A673 (cell line): Measurements from ENCODE around the gene ISYNA1. TPM values are rescaled to one million over a fixed set of nuclear protein-coding genes. Genes with fewer than 3 reads are reported as not detected.

Experiments
- Bru-seq: library from RNA; stranded (reverse); fragments of 400-500 nt; gene quantifications from one replicate; lab custom pipeline; 2021; lab: Mats Ljungman, UMichigan
- BruChase-seq, 2 experiments: library from RNA; stranded (reverse); fragments of 400-500 nt; gene quantifications; one replicate each; lab custom pipeline; 2021; lab: Mats Ljungman, UMichigan
- BruUV-seq: library from RNA; stranded (reverse); fragments of 400-500 nt; replicated peaks from 2 replicates; lab custom pipeline; 2021; lab: Mats Ljungman, UMichigan
- CTCF ChIA-PET: fragments of 300-600 bp; sonication (Branson Sonifier 250); formaldehyde crosslinking; loops from one replicate; lab custom pipeline; 2022; ENCODE audit warnings: antibody characterized with exemption; lab: Charles Lee
- POLR2A ChIA-PET: fragments of 300-600 bp; sonication (Branson Sonifier 250); formaldehyde crosslinking; loops from one replicate; lab custom pipeline; 2022; ENCODE audit warnings: antibody characterized with exemption; ENCODE audit not compliant: low non-redundant PET; lab: Charles Lee
- DNase-seq: peaks from one replicate; pipeline ENCODE4 v3.0.0-alpha.2; 2015; ENCODE audit warnings: low spot score
- H3K27ac ChIP-seq: fragments of 200-600 bp; sonication (generic); 2 replicates; pipeline ENCODE4 v1.5.1; 2016; ENCODE audit warnings: mixed run types, low read depth, mild to moderate bottlenecking, mixed read lengths, antibody characterized with exemption, low read length; ENCODE audit not compliant: poor library complexity, severe bottlenecking
- H3K27me3 ChIP-seq: fragments of 200-600 bp; sonication (generic); replicated peaks from 2 replicates; pipeline ENCODE4 v1.6.1; 2017; ENCODE audit warnings: mixed run types, low read depth, mild to moderate bottlenecking, mixed read lengths, antibody characterized with exemption, low read length; ENCODE audit not compliant: insufficient read depth, poor library complexity
- H3K36me3 ChIP-seq: fragments of 200-600 bp; sonication (generic); 2 replicates; pipeline ENCODE4 v1.6.1; 2016; ENCODE audit warnings: mixed run types, mild to moderate bottlenecking, mixed read lengths, antibody characterized with exemption, low read length; ENCODE audit not compliant: insufficient read depth, poor library complexity, severe bottlenecking
- H3K4me1 ChIP-seq: fragments of 200-600 bp; sonication (generic); 2 replicates; pipeline ENCODE4 v1.6.1; 2017; ENCODE audit warnings: mixed run types, mild to moderate bottlenecking, mixed read lengths, antibody characterized with exemption, low read length; ENCODE audit not compliant: insufficient read depth, poor library complexity, severe bottlenecking
- H3K4me3 ChIP-seq: fragments of 200-600 bp; sonication (generic); 2 replicates; pipeline ENCODE4 v1.5.1; 2016; ENCODE audit warnings: low read depth, mixed run types, mild to moderate bottlenecking, mixed read lengths, low read length; ENCODE audit not compliant: poor library complexity, severe bottlenecking
- H3K9me3 ChIP-seq: fragments of 200-600 bp; sonication (generic); 2 replicates; pipeline ENCODE4 v1.6.1; 2016; ENCODE audit warnings: mixed run types, low read depth, mild to moderate bottlenecking, mixed read lengths, antibody characterized with exemption, low read length; ENCODE audit not compliant: poor library complexity, severe bottlenecking
- EZH2 ChIP-seq: fragments of 200-600 bp; sonication (generic); IDR thresholded peaks from 2 replicates; pipeline ENCODE4 v1.6.1; 2017; ENCODE audit warnings: borderline replicate concordance, low read depth, mild to moderate bottlenecking, mixed read lengths, antibody characterized with exemption, low read length; ENCODE audit not compliant: poor library complexity, severe bottlenecking
- intact Hi-C: fragments of 100-400 bp; cut with micrococcal nuclease; formaldehyde crosslinking; loops from one replicate; pipeline ENCODE4 v1.10.0; 2022; ENCODE audit not compliant: unreplicated experiment
- long read RNA-seq: library from polyadenylated mRNA; stranded (forward); transcript quantifications from one replicate; pipeline ENCODE4 v2.0.0, GENCODE V29; 2022
- total RNA-seq: library from RNA; stranded (reverse); gene quantifications from 2 replicates; pipeline ENCODE4 v1.2.3, GENCODE V29; 2021
- TF ChIP-seq, protein P1 (sequence below): fragments of 300-800, 200-600 bp; sonication (generic); conservative IDR thresholded peaks from 2 replicates; pipeline ENCODE4 v1.5.1; 2017; ENCODE audit warnings: low read depth, mild to moderate bottlenecking, antibody characterized with exemption, low read length, moderate library complexity, mixed read lengths

Gene ISYNA1
- total RNA-seq (153 and 223 TPM in 2 replicates), Bru-seq, nascent RNA (percentile 59 among the genes with signal in this experiment), BruChase-seq, experiment 1, labeled RNA remaining after a 2-hour chase (percentile 71 among the genes with signal in this experiment), BruChase-seq, experiment 2, labeled RNA remaining after a 6-hour chase (percentile 84 among the genes with signal in this experiment)
- long read RNA-seq, transcript ISYNA1-202 (10 exons, 1,703 nt), result minor isoform, 6 of 241 reads
- long read RNA-seq, transcript ISYNA1-201 (11 exons, 2,420 nt), result major isoform, 149 of 241 reads
- long read RNA-seq, transcript ISYNA1-203 (9 exons, 1,466 nt), result minor isoform, 8 of 241 reads
- long read RNA-seq, partial matches to known transcripts, result 34 of 241 reads
- long read RNA-seq, other reads (novel, unspliced or antisense), result 32 of 241 reads

DNA sequence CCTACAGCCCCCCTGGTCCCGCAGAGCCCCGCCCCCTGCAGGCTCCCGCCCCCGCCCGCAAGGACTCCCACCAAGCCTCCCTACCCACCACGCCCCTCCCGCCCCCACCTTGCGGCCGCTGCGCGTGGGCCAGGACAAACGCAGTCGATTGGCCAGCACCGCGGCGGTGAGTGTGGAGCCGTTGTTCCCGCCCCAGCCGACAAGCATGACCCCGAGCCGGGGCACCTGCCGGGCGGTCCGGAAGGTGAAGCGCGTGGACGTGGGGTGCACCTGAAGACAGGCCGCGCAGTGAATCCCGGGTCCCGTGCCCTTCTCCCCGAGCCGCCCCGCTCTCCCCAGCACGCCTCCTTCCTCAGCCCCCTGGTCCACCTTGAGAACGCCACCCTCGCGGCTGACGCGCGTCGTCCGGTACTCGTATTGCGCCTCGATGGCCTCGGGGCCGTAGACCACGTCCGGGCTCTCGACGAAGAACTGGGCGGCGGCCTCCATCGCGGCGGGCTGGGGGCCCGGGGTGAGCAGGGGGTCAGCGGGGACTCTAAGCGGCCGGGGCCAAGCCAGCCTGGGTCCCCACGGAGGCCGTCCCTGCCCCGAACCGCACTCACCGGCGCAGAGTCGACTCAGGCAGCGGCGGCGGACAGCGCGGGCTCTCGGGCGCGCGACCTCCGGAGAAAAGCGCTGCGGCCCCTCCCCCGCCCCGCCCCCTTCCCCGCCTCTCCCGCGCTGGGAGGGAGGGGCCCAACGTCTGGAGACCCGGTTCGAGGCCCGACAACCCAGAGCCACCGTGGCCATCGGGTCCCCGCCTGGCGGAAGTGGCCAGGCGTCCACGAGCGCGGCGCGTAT lies at the start of gene ISYNA1:
ISYNA1 (minus strand) TSS at position 643 of the 840 bp plus-strand sequence; CDS start at position 489, 154 bp downstream.
- Histone ChIP-seq H3K9me3 (no peaks in the 10 kb centered on the region), H3K27me3 (no peaks in the 10 kb centered on the region), H3K4me1 (peaks cover 47% of the 10 kb centered on the region), H3K27ac (peak within 1 kb of the TSS; percentile 84), H3K4me3 (peak within 1 kb of the TSS; percentile 66), H3K36me3 (peaks cover 26% of the 10 kb centered on the region)
- ChIA-PET CTCF (interaction anchor here (0.6 kb wide), 2 partner anchors 8 to 89 kb away, joined by 5 to 6 read pairs; no protein-coding TSS in a partner anchor), POLR2A (interaction anchor here (0.6 kb wide), 2 partner anchors 139 to 529 kb away, joined by 3 to 12 read pairs; no protein-coding TSS in a partner anchor)
- intact Hi-C loops, result no loop called here
- DNase-seq, result peak; percentile 67
- no TSS peak for BruUV-seq
- TF ChIP-seq EZH2, result no peak
- TF ChIP-seq, protein P1, sequence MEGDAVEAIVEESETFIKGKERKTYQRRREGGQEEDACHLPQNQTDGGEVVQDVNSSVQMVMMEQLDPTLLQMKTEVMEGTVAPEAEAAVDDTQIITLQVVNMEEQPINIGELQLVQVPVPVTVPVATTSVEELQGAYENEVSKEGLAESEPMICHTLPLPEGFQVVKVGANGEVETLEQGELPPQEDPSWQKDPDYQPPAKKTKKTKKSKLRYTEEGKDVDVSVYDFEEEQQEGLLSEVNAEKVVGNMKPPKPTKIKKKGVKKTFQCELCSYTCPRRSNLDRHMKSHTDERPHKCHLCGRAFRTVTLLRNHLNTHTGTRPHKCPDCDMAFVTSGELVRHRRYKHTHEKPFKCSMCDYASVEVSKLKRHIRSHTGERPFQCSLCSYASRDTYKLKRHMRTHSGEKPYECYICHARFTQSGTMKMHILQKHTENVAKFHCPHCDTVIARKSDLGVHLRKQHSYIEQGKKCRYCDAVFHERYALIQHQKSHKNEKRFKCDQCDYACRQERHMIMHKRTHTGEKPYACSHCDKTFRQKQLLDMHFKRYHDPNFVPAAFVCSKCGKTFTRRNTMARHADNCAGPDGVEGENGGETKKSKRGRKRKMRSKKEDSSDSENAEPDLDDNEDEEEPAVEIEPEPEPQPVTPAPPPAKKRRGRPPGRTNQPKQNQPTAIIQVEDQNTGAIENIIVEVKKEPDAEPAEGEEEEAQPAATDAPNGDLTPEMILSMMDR, result no peak

DNA sequence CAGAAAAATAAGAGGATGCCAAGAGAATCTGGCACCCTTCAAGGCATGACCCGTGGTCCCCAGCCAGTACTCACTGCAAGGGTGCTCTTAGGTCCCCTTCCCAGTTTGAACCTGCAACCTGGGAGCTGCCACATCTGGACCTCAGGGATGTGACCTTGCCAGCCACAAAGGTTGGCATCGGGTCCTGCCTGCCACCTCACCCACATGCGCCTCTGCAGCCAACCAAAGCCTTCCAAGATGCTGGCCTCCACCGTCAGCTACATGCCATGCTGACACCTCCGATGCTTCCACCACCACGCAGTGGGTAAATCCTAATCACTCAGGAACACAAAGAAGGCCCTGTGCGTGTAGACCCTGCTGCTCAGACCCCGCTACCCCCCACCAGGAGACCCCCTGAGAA lies 48.8 kb upstream of the ISYNA1 start:
- POLR2A ChIA-PET, result no interaction called here
- intact Hi-C loops, result no loop called here
- H3K27ac ChIP-seq, result no peak overlapping the region
- no peak overlapping the region for H3K4me3 ChIP-seq
- TF ChIP-seq, protein P1, result no peak
- TF ChIP-seq EZH2, result no peak
- no peak for DNase-seq
- H3K9me3 ChIP-seq, result no peaks in the 10 kb centered on the region
- CTCF ChIA-PET, result no interaction called here
- H3K4me1 ChIP-seq, result peaks cover 12% of the 10 kb centered on the region
- H3K27me3 ChIP-seq, result no peaks in the 10 kb centered on the region
- no TSS peak for BruUV-seq
- H3K36me3 ChIP-seq, result no peaks in the 10 kb centered on the region

DNA sequence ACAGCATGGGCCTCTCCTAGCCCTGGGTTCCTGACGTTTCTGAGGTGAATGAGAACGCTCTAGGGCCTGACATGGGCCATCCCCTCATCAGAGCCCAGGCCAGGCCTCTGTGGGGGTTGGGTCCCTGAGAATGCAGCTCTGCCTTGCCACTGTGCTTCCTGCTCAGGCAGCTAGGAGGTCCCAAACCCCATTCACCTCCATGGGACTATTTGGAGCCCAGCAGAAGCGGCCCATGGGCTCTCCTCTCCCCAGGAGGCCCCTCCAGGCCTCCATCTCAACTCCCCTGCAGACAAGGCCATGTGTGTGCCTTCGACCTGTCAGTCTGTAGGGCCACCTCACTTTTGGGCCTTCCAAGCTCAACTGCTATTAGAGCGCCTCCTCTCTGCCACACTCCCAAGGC lies 47.1 kb upstream of the ISYNA1 start:
- TF ChIP-seq, protein P1, result no peak
- no peak for TF ChIP-seq EZH2
- Histone ChIP-seq H3K27me3 (no peaks in the 10 kb centered on the region), H3K4me3 (no peak overlapping the region), H3K9me3 (no peaks in the 10 kb centered on the region), H3K27ac (peak overlapping the region; percentile 10), H3K36me3 (no peaks in the 10 kb centered on the region), H3K4me1 (peaks cover 15% of the 10 kb centered on the region)
- BruUV-seq, result no TSS peak
- ChIA-PET POLR2A (no interaction called here), CTCF (no interaction called here)
- DNase-seq, result no peak
- intact Hi-C loops, result no loop called here
